ENCODE results near the gene EIF4E.
"Not testable (repeated sequence)": the region's sequence is repeated elsewhere in the genome, so short reads cannot be mapped to it uniquely, and the experiment has no call there.

The EIF4E gene

DNA sequence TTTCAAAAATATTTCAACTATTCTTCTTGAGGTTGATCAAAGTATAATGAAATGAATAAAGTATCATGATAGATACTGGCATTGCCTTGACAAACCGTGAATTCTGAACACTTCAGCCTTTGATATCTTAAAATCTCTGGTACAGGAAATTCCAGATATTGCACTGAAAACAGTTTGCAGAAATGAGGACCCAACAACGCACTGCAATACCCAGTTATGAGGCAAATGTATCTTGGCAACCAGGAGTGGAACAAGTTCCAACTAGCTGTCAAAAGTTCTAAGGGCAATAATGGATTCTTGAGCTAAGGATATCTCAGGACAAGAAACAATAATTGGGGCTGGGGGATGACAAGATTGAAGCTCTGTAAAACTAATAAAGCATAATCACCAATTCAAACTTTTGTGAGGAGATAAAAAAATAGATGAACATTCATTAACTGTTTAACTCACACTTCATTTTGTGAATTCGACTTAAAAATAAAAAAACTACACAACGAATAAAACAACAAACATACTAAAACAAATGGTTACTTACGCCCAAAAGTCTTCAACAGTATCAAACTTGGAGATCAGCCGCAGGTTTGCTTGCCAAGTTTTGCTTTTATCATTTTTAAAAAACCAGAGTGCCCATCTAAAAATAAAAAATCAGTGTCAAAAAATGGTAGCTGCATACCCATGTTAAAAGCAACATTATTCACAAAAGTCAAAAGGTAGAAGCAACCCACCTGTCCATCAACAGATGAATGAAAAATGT is 38.1 kb downstream of the EIF4E start:
- no peak for TF ChIP-seq SPI1 (IDR thresholded peaks at IDR 0.05; ENCODE audit: low read depth, low read length)
- no peak for TF ChIP-seq POU2F2 (IDR thresholded peaks at IDR 0.05; ENCODE audit: low read depth, low read length)
- TF ChIP-seq PAX5 (IDR thresholded peaks at IDR 0.05; ENCODE audit: insufficient read depth, low read length, severe bottlenecking) = no peak
- TF ChIP-seq POLR2A (IDR thresholded peaks at IDR 0.05; ENCODE audit: low read depth, low read length) = no peak
- TF ChIP-seq POLR2AphosphoS5 (IDR thresholded peaks at IDR 0.05; ENCODE audit: low read depth, low read length) = no peak
- no peak for TF ChIP-seq TAF1 (IDR thresholded peaks at IDR 0.05; ENCODE audit: low read depth, low read length)
- FAIRE-seq (no peak), DNase-seq (ENCODE audit: insufficient read length, low spot score) (no peak)

DNA sequence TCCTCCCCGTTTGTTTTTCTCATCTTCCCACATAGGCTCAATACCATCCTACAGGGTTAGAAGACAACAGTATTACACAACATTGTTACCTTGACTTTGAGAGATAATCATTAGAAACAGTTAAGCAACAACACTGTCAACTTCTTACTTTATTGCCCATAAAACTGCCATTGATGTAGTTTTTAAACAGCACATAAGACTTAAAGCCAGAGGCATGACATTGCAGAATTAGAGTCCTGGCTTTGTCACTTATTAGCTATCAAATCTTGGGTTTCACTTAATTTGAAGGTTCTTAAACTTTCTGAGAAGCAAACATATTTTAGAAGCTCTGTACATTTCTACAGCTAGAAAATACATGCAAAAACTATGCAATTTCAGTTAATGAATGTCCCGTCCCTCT is 41.8 kb downstream of the EIF4E start:
- DNase-seq (ENCODE audit: insufficient read length, low spot score) (no peak), FAIRE-seq (no peak)
- no peak for TF ChIP-seq POLR2A (IDR thresholded peaks at IDR 0.05; ENCODE audit: low read depth, low read length)
- no peak for TF ChIP-seq POU2F2 (IDR thresholded peaks at IDR 0.05; ENCODE audit: low read depth, low read length)
- no peak for TF ChIP-seq POLR2AphosphoS5 (IDR thresholded peaks at IDR 0.05; ENCODE audit: low read depth, low read length)
- TF ChIP-seq TAF1 (IDR thresholded peaks at IDR 0.05; ENCODE audit: low read depth, low read length) = no peak
- TF ChIP-seq PAX5 (IDR thresholded peaks at IDR 0.05; ENCODE audit: insufficient read depth, low read length, severe bottlenecking) = no peak
- TF ChIP-seq SPI1 (IDR thresholded peaks at IDR 0.05; ENCODE audit: low read depth, low read length) = no peak

DNA sequence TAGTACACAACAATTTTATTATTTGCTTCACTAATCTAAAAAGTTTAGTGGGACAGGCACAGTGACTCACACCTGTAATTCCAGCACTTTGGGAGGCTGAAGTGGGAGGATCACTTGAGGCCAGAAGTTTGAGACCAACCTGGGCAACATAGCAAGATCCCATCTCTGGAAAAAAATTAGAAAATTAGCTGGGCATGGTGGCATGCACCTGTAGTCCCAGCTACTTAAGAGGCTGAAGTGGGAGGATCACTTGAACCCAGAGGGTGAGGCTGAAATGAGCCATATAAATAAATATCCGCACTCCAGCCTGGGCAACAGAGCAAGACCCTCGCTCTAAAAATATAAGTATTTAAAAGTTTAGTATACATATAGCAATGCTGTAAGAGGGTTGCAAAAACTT is 42.6 kb downstream of the EIF4E start:
- FAIRE-seq; DNase-seq (ENCODE audit: insufficient read length, low spot score): not testable (repeated sequence)

DNA sequence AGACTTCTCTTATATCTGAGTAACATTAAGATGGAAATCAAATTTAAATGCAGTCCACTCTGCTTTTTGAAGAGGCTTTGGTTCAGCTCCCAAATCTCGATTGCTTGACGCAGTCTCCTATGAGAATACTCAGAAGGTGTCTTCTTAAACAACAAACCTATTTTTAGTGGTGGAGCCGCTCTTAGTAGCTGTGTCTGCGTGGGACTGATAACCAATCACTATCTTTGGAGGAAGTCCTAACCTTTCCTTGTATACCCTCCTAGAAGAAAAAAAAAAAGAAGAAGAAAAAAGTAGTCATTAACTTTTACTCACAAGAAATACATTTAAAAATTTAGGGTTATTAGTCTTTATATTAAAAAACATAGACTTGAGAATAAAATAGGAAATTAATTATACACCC is 48.0 kb downstream of the EIF4E start:
- FAIRE-seq; DNase-seq (ENCODE audit: insufficient read length, low spot score): not testable (repeated sequence)

DNA sequence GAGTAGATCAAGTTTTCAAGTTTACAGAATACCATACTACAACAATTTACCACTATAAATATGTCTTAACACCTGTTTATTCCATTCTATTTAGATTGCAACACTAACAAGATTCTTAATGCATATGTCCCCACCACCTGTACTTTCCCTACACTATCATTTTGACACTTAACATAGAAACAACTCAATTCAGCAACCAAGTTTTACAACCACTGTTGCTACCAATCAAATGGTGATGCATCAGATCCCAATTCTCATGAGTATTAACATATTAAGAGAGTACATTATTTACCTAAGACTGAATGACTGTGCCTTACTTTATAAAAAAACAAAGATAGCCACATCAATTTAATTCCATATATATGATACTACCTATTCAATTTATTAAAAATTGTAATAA is 49.4 kb downstream of the EIF4E start:
- FAIRE-seq (no peak), DNase-seq (ENCODE audit: insufficient read length, low spot score) (no peak)
- TF ChIP-seq SPI1 (IDR thresholded peaks at IDR 0.05; ENCODE audit: low read depth, low read length) = no peak

DNA sequence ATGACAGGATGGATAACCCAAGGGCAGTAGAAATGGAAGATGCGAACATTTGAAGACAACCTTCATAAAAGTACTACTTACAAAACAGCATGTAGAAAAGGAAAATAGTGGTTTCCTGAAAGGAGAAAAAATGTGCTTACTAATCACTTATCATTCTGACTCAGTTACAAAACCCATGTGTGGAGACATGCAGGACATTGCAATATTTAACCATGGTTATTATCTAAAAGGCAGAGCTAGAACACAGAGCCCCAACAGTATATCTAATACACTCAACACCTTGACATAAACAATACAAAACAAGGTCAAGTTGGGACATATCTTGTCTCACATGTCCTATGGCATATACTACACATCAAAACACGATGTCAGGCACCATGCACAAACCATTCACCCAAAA is 55.9 kb downstream of the EIF4E start:
- DNase-seq (ENCODE audit: insufficient read length, low spot score) (no peak), FAIRE-seq (peak; percentile 13)
- no peak for TF ChIP-seq POU2F2 (IDR thresholded peaks at IDR 0.05; ENCODE audit: low read depth, low read length)
- no peak for TF ChIP-seq POLR2A (IDR thresholded peaks at IDR 0.05; ENCODE audit: low read depth, low read length)

DNA sequence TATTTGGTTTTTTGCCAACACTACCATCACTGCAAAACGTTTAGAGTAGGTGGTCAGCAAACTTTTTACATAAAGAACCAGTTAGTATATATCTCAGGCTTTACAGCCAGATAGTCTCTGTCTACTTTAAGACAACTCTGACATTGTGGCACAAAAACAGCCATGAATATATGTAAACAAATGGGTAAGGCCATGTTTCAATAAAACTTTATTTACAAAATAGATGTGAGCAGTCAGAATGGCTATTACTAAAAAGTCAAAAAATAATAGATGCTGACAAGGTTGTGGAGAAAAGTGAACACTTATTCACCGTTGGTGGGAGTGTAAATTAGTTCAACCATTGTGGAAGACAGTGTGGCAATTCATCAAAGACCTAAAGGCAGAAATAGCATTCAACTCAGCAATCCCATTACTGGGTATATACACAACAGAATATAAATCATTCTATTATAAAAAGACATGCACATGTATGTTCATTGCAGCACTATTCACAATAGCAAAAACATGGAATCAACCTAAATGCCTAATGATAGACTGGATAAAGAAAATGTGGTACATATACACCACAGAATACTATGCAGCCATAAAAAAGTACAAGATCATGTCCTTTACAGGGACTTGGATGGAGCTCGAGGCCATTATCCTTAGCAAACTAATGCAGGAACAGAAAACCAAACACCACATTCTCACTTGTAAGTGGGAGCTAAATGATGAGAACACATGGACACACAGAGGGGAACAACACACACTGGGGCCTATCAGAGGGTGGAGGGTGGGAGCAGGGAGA is 56.6 kb downstream of the EIF4E start:
- not testable (repeated sequence) for FAIRE-seq; DNase-seq (ENCODE audit: insufficient read length, low spot score)

DNA sequence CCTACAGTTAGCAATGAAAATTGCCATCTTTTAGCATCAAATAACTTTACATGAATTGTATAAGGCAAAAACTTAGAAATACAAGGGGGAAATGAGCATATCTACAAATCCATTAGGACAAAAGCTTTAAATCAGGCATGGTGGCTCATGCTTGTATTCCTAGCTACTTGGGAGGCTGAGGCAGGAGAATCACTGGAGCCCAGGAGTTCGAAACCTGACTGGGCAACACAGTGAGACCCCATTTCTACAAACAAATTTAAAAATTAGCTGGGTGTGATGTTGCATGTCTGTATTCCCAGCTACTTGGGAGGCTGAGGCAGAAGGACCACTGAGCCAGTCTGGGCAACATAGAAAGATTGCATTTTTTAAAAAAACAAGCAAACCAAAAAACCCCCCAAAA is 61.3 kb downstream of the EIF4E start:
- FAIRE-seq (no peak), DNase-seq (ENCODE audit: insufficient read length, low spot score) (no peak)
- TF ChIP-seq POLR2A (IDR thresholded peaks at IDR 0.05; ENCODE audit: low read depth, low read length) (no peak), PAX5 (IDR thresholded peaks at IDR 0.05; ENCODE audit: insufficient read depth, low read length, severe bottlenecking) (no peak), TAF1 (IDR thresholded peaks at IDR 0.05; ENCODE audit: low read depth, low read length) (no peak), POLR2AphosphoS5 (IDR thresholded peaks at IDR 0.05; ENCODE audit: low read depth, low read length) (no peak), POU2F2 (IDR thresholded peaks at IDR 0.05; ENCODE audit: low read depth, low read length) (no peak), SPI1 (IDR thresholded peaks at IDR 0.05; ENCODE audit: low read depth, low read length) (no peak)

DNA sequence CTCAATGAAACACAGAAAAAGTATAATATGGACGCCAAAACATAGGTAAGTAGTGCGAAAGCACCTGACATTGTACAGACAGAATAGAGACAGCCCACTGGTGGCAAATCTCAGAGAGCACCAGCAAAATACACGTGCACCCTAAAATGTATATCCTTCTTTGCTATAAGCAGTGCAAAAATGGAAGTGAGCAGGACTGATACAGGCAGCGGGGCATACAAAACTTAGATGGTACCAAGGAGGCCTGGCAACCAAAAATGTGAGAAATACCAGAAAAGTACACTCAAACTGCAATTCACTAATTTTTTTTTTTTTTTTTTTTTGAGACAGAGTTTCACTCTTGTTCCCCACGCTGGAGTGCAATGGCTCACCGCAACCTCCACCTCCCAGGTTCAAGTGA is 63.9 kb downstream of the EIF4E start:
- FAIRE-seq (no peak), DNase-seq (ENCODE audit: insufficient read length, low spot score) (no peak)
- TF ChIP-seq SPI1 (IDR thresholded peaks at IDR 0.05; ENCODE audit: low read depth, low read length) (no peak), PAX5 (IDR thresholded peaks at IDR 0.05; ENCODE audit: insufficient read depth, low read length, severe bottlenecking) (no peak), POLR2A (IDR thresholded peaks at IDR 0.05; ENCODE audit: low read depth, low read length) (no peak), TAF1 (IDR thresholded peaks at IDR 0.05; ENCODE audit: low read depth, low read length) (no peak), POLR2AphosphoS5 (IDR thresholded peaks at IDR 0.05; ENCODE audit: low read depth, low read length) (no peak), POU2F2 (IDR thresholded peaks at IDR 0.05; ENCODE audit: low read depth, low read length) (no peak)

DNA sequence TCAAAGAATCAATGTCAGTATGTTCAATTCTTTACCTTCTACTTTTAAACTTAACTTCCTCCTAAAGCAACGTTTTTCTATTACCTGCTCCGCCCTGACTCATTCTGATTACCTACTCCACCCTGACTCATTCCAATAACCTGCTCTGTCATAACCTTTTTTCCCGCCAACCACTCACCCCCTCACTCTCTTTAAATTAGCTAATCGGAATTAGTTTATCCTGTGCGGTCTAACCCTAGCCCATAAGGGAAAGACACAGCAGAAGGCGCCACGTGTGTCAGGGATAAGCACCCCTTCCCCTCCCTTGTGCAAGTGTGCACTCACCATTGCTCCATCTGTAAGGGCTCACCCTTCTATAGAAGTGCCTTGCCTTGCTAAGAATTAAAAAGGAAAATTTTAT is 64.4 kb downstream of the EIF4E start:
- TF ChIP-seq PAX5 (IDR thresholded peaks at IDR 0.05; ENCODE audit: insufficient read depth, low read length, severe bottlenecking) = no peak
- TF ChIP-seq SPI1 (IDR thresholded peaks at IDR 0.05; ENCODE audit: low read depth, low read length) = no peak
- no peak for TF ChIP-seq POLR2A (IDR thresholded peaks at IDR 0.05; ENCODE audit: low read depth, low read length)
- no peak for TF ChIP-seq POU2F2 (IDR thresholded peaks at IDR 0.05; ENCODE audit: low read depth, low read length)
- TF ChIP-seq POLR2AphosphoS5 (IDR thresholded peaks at IDR 0.05; ENCODE audit: low read depth, low read length) = no peak
- no peak for TF ChIP-seq TAF1 (IDR thresholded peaks at IDR 0.05; ENCODE audit: low read depth, low read length)
- DNase-seq (ENCODE audit: insufficient read length, low spot score) = no peak
- FAIRE-seq = no peak

DNA sequence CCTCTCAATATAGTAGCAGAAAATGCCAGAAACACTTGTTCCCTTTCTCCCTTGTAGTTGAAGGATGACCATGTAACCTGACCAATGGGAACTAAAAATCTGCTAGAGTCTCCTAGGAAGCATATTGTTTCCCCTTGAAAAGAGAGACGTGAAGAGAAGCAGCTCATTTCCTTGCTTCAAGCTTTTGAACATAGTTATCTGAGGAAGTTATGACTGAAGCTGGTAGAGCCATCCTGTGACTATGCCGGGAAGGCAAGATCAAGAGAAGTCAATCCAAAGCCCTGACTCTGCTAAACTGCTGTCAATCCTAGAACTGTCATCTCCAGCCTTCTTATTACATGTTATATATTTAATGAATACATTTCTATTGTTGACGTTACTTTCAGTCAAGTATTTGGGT is 66.6 kb downstream of the EIF4E start:
- DNase-seq (ENCODE audit: insufficient read length, low spot score) (no peak), FAIRE-seq (no peak)
- TF ChIP-seq SPI1 (IDR thresholded peaks at IDR 0.05; ENCODE audit: low read depth, low read length) = no peak
- no peak for TF ChIP-seq POU2F2 (IDR thresholded peaks at IDR 0.05; ENCODE audit: low read depth, low read length)
- no peak for TF ChIP-seq POLR2A (IDR thresholded peaks at IDR 0.05; ENCODE audit: low read depth, low read length)
- TF ChIP-seq POLR2AphosphoS5 (IDR thresholded peaks at IDR 0.05; ENCODE audit: low read depth, low read length) = no peak
- TF ChIP-seq TAF1 (IDR thresholded peaks at IDR 0.05; ENCODE audit: low read depth, low read length) = no peak
- no peak for TF ChIP-seq PAX5 (IDR thresholded peaks at IDR 0.05; ENCODE audit: insufficient read depth, low read length, severe bottlenecking)
